D721Med (cell line): ENCODE data around the gene FBN3.

Source experiments
- DNase-seq: peaks from one replicate; pipeline ENCODE4 v3.0.0; 2011; ENCODE audit warnings: low spot score; ENCODE audit not compliant: insufficient read length
- FAIRE-seq: peaks from 2 replicates; lab custom pipeline; 2011; peaks lifted over from hg19 to GRCh38; lab: Jason Lieb, UNC
- CTCF ChIP-seq: IDR thresholded peaks from 2 replicates; pipeline ENCODE4 v1.5.1; 2012; ENCODE audit warnings: mild to moderate bottlenecking, control low read depth; ENCODE audit not compliant: insufficient read depth; ENCODE audit errors: missing control alignments

Gene FBN3

GRCh38 chr19:8120636-8121480 lies 28.5 kb downstream of the FBN3 start:
- DNase-seq (no peak), FAIRE-seq (no peak)
- no peak for TF ChIP-seq CTCF

GRCh38 chr19:8117991-8118390 lies 31.4 kb downstream of the FBN3 start:
- DNase-seq (no peak), FAIRE-seq (no peak)
- TF ChIP-seq CTCF = no peak

GRCh38 chr19:8116437-8117293 lies 32.7 kb downstream of the FBN3 start:
- no peak for TF ChIP-seq CTCF
- DNase-seq = no peak
- FAIRE-seq = no peak

GRCh38 chr19:8115805-8116396 lies 33.5 kb downstream of the FBN3 start:
- FAIRE-seq (no peak), DNase-seq (no peak)
- no peak for TF ChIP-seq CTCF

GRCh38 chr19:8113017-8113416 lies 36.4 kb downstream of the FBN3 start:
- TF ChIP-seq CTCF = no peak
- FAIRE-seq = no peak
- DNase-seq = no peak

- DNase-seq (no peak), FAIRE-seq (no peak)
- TF ChIP-seq CTCF = no peak
Observed at GRCh38 chr19:8111376-8111775, 38.0 kb downstream of the FBN3 start.
